Gastrocnemius medialis (tissue), 4 donors: ENCODE measurements around the gene ZNF627. TPM values are rescaled to one million over a fixed set of nuclear protein-coding genes. Genes with fewer than 3 reads are reported as not detected.
"Not testable (repeated sequence)": the region's sequence is repeated elsewhere in the genome, so short reads cannot be mapped to it uniquely, and the experiment has no call there.

ENCODE experiments used
- ATAC-seq, 2 donors: fragments of 150-250 bp; one replicate each; pipeline ENCODE4 v1.9.1; 2016
- DNase-seq, 2 donors: peaks; one replicate each; pipeline ENCODE4 v3.0.0-alpha.2; 2019
- H3K27ac ChIP-seq, 4 donors: fragments of 200-600 bp; sonication (generic); 1 replicate in 1 of 4; 2 replicates in 3 of 4; pipeline ENCODE4 v1.5.1; 2016 to 2018; ENCODE audit warnings: mild to moderate bottlenecking in 2 of 4, moderate library complexity in 1 of 4
- H3K27me3 ChIP-seq, 3 donors: fragments of 200-600 bp; sonication (generic) in 2 of 3; 1 replicate in 1 of 3; 2 replicates in 2 of 3; pipeline versions ENCODE4 v1.5.1 to v1.6.0; 2016 to 2019; ENCODE audit warnings: mild to moderate bottlenecking in 1 of 3, moderate library complexity in 1 of 3
- H3K36me3 ChIP-seq, 2 donors: fragments of 200-600 bp; sonication (generic) in 1 of 2; one replicate each; pipeline ENCODE4 v1.5.1; 2017 to 2018
- H3K4me1 ChIP-seq, 2 donors: fragments of 200-600 bp; sonication (generic) in 1 of 2; one replicate each; pipeline ENCODE4 v1.5.1; 2016 to 2017; ENCODE audit warnings: mild to moderate bottlenecking in 2 of 2
- H3K4me3 ChIP-seq, 4 donors: fragments of 200-600 bp; sonication (generic) in 3 of 4; 1 replicate in 1 of 4; 2 replicates in 3 of 4; pipeline ENCODE4 v1.5.1; 2016 to 2019; ENCODE audit warnings: mild to moderate bottlenecking in 2 of 4
- H3K9me3 ChIP-seq, 3 donors: fragments of 200-600 bp; sonication (generic) in 2 of 3; 1 replicate in 1 of 3; 2 replicates in 2 of 3; pipeline ENCODE4 v1.5.1; 2016 to 2019
- CTCF ChIP-seq, 5 experiments: fragments of 450-650 bp in 3 of 5; fragments of 200-600 bp in 2 of 5; sonication (generic) in 2 of 5; IDR thresholded peaks in 4 of 5; conservative IDR thresholded peaks in 1 of 5; 1 replicate in 4 of 5; 2 replicates in 1 of 5; pipeline ENCODE4 v1.5.1; 2016 to 2019; ENCODE audit warnings: antibody characterized with exemption in 5 of 5, mild to moderate bottlenecking in 3 of 5, moderate library complexity in 3 of 5
- POLR2A ChIP-seq, 2 donors: fragments of 450-650 bp; IDR thresholded peaks; one replicate each; pipeline ENCODE4 v1.6.1; 2017; ENCODE audit warnings: antibody characterized with exemption in 2 of 2, mild to moderate bottlenecking in 2 of 2, moderate library complexity in 2 of 2
- in situ Hi-C, 4 donors: fragments of 200-750 bp; cut with MboI; loops; one replicate each; pipeline versions ENCODE4 v1.15.0 to v1.8.0; 2017; ENCODE audit warnings: low sequenced_read_pairs in 4 of 4
- intact Hi-C: fragments of 100-400 bp; cut with DNase I; formaldehyde crosslinking; loops from one replicate; pipeline ENCODE4 v1.15.1; 2023; ENCODE audit warnings: low total_unique reads
- total RNA-seq, 4 donors: library from RNA; depleted of rRNA; stranded (reverse); fragments of >200 nt; gene quantifications; one replicate each; pipeline versions ENCODE4 v1.1.0 to v1.2.3, GENCODE V29; 2016

Gene ZNF627
- total RNA-seq, 4 donors from 2014 or later = 2.3 to 4.5 (median 3.7) TPM

- H3K36me3 ChIP-seq = peaks cover 3 to 23% of the 10 kb centered on the region in 2 donors
- H3K9me3 ChIP-seq = no peaks in the 10 kb centered on the region
- intact Hi-C loops (no loop called here), in situ Hi-C loops (no loop called here)
- H3K27ac ChIP-seq = no peak overlapping the region
- no peak for TF ChIP-seq POLR2A (IDR thresholded peaks at IDR 0.05)
- no peak for TF ChIP-seq CTCF (IDR thresholded peaks at IDR 0.05 in 4 of 5, conservative IDR thresholded peaks at IDR 0.05 in 1 of 5)
- H3K4me3 ChIP-seq = peak overlapping the region; percentile 25 to 58 (median 38)
- H3K27me3 ChIP-seq = peaks cover 0 to 3% (median 0%) of the 10 kb centered on the region in 3 donors
- DNase-seq = no peak
- peaks cover 0 to 8% of the 10 kb centered on the region in 2 donors for H3K4me1 ChIP-seq
- no peak for ATAC-seq
Measured at GRCh38 chr19:11624069-11624463, 26.8 kb downstream of the ZNF627 start.

- H3K27me3 ChIP-seq = peaks cover 0 to 5% (median 0%) of the 10 kb centered on the region in 3 donors
- H3K36me3 ChIP-seq = peaks cover 0 to 1% of the 10 kb centered on the region in 2 donors
- ATAC-seq = no peak
- no peak overlapping the region for H3K27ac ChIP-seq
- no peaks in the 10 kb centered on the region for H3K9me3 ChIP-seq
- DNase-seq = no peak
- intact Hi-C loops = no loop called here
- peaks cover 0 to 8% of the 10 kb centered on the region in 2 donors for H3K4me1 ChIP-seq
- H3K4me3 ChIP-seq = no peak overlapping the region
- in situ Hi-C loops = no loop called here
- TF ChIP-seq CTCF (IDR thresholded peaks at IDR 0.05 in 4 of 5, conservative IDR thresholded peaks at IDR 0.05 in 1 of 5) (no peak), POLR2A (IDR thresholded peaks at IDR 0.05) (no peak)
Measured at GRCh38 chr19:11626252-11626651, 29.0 kb downstream of the ZNF627 start.

GRCh38 chr19:11633223-11633622 is 35.9 kb downstream of the ZNF627 start:
- intact Hi-C loops = no loop called here

GRCh38 chr19:11634018-11634662 is 36.9 kb downstream of the ZNF627 start:
- H3K4me3 ChIP-seq, H3K27ac ChIP-seq, ATAC-seq, H3K9me3 ChIP-seq, H3K27me3 ChIP-seq, intact Hi-C loops, DNase-seq, H3K4me1 ChIP-seq, H3K36me3 ChIP-seq, in situ Hi-C loops: not testable (repeated sequence)

More at GRCh38 chr19:11633223-11633622, 35.9 kb downstream of the ZNF627 start:
- H3K27ac ChIP-seq = no peak overlapping the region
- in situ Hi-C loops = no loop called here
- peaks cover 0 to 2% (median 0%) of the 10 kb centered on the region in 3 donors for H3K27me3 ChIP-seq
- no peaks in the 10 kb centered on the region for H3K4me1 ChIP-seq
- TF ChIP-seq POLR2A (IDR thresholded peaks at IDR 0.05) = no peak
- no peak for TF ChIP-seq CTCF (IDR thresholded peaks at IDR 0.05 in 4 of 5, conservative IDR thresholded peaks at IDR 0.05 in 1 of 5)
- no peaks in the 10 kb centered on the region for H3K36me3 ChIP-seq
- DNase-seq = no peak
- H3K4me3 ChIP-seq = no peak overlapping the region
- peaks cover 0 to 5% (median 0%) of the 10 kb centered on the region in 3 donors for H3K9me3 ChIP-seq
- ATAC-seq = no peak

GRCh38 chr19:11639245-11639601 is 41.9 kb downstream of the ZNF627 start:
- Histone ChIP-seq H3K27ac (no peak overlapping the region), H3K4me3 (peak overlapping the region; percentile 46 to 79 (median 60)), H3K9me3 (no peaks in the 10 kb centered on the region), H3K27me3 (peaks cover 0 to 12% (median 3%) of the 10 kb centered on the region in 3 donors), H3K36me3 (no peaks in the 10 kb centered on the region), H3K4me1 (peaks cover 0 to 5% of the 10 kb centered on the region in 2 donors)
- intact Hi-C loops (no loop called here), in situ Hi-C loops (no loop called here)
- ATAC-seq (no peak), DNase-seq (no peak)
- TF ChIP-seq POLR2A (IDR thresholded peaks at IDR 0.05) = no peak
- no peak for TF ChIP-seq CTCF (IDR thresholded peaks at IDR 0.05 in 4 of 5, conservative IDR thresholded peaks at IDR 0.05 in 1 of 5)
